T-helper 9 cell (primary cell): ENCODE measurements around the gene XRCC4.

Experiments used
- DNase-seq: peaks from one replicate; pipeline ENCODE4 v3.0.0-alpha.2; 2020

XRCC4 gene

GRCh38 chr5:83396662-83397061 lies 319.3 kb downstream of the XRCC4 start:
- DNase-seq = no peak

GRCh38 chr5:83397658-83398057 lies 320.3 kb downstream of the XRCC4 start:
- no peak for DNase-seq

- DNase-seq = no peak
Measured at GRCh38 chr5:83400241-83400640, 322.9 kb downstream of the XRCC4 start.

- no peak for DNase-seq
Measured at GRCh38 chr5:83400701-83401100, 323.4 kb downstream of the XRCC4 start.

- no peak for DNase-seq
Measured at GRCh38 chr5:83401122-83401731, 323.9 kb downstream of the XRCC4 start.

GRCh38 chr5:83401775-83402174 lies 324.4 kb downstream of the XRCC4 start:
- DNase-seq = no peak
